OCI-LY3 (cell line): ENCODE results near the gene SIT1.

ENCODE experiments used
- H2AFZ ChIP-seq: fragments of 200-600, 300-600 bp; shearing (Covaris generic); 2 replicates; pipeline ENCODE4 v1.6.0; 2014; ENCODE audit warnings: antibody characterized with exemption, low read depth, low read length
- H3K27ac ChIP-seq: fragments of 200-600, 300-600 bp; sonication (generic); 2 replicates; pipeline ENCODE4 v1.5.1; 2014; ENCODE audit warnings: mild to moderate bottlenecking, low read length, moderate library complexity, mixed read lengths
- H3K27me3 ChIP-seq: fragments of 200-600, 300-600 bp; sonication (generic); 2 replicates; pipeline ENCODE4 v1.6.1; 2014; ENCODE audit warnings: low read depth, low read length, mixed read lengths
- H3K36me3 ChIP-seq: fragments of 200-600, 300-600 bp; sonication (generic); replicated peaks from 2 replicates; pipeline ENCODE3; 2014; ENCODE audit warnings: low read depth, low read length, mixed read lengths
- H3K4me1 ChIP-seq: fragments of 300-600, 200-600 bp; sonication (generic); 2 replicates; pipeline ENCODE4 v1.6.1; 2014; ENCODE audit warnings: low read length, mixed read lengths
- H3K4me2 ChIP-seq: fragments of 200-600, 300-600 bp; sonication (generic); 2 replicates; pipeline ENCODE4 v1.6.1; 2014; ENCODE audit warnings: low read length, mixed read lengths
- H3K4me3 ChIP-seq: fragments of 300-600, 200-600 bp; sonication (generic); 2 replicates; pipeline ENCODE4 v1.5.1; 2014; ENCODE audit warnings: antibody characterized with exemption, mild to moderate bottlenecking, low read length, moderate library complexity
- H3K79me2 ChIP-seq: fragments of 300-600, 200-600 bp; shearing (Covaris generic); 2 replicates; pipeline ENCODE4 v1.6.1; 2014; ENCODE audit warnings: mild to moderate bottlenecking, low read length, mixed read lengths
- H3K9ac ChIP-seq: fragments of 300-600, 200-600 bp; shearing (Covaris generic); 2 replicates; pipeline ENCODE4 v1.6.0; 2014; ENCODE audit warnings: mild to moderate bottlenecking, low read length, moderate library complexity
- H3K9me3 ChIP-seq: fragments of 200-600, 300-600 bp; shearing (Covaris generic); 2 replicates; pipeline ENCODE4 v1.6.1; 2014; ENCODE audit warnings: low read length, mixed read lengths; ENCODE audit not compliant: insufficient read depth
- H4K20me1 ChIP-seq: fragments of 200-600, 300-600 bp; sonication (generic); 2 replicates; pipeline ENCODE4 v1.6.1; 2016; ENCODE audit warnings: low read length, mixed read lengths; ENCODE audit not compliant: insufficient read depth
- CTCF ChIP-seq: fragments of 200-600, 300-600 bp; sonication (generic); IDR thresholded peaks from 2 replicates; pipeline ENCODE4 v1.5.1; 2014; ENCODE audit warnings: antibody characterized with exemption, low read length, low read depth
- EZH2phosphoT487 ChIP-seq: fragments of 200-600 bp; shearing (Covaris generic); IDR thresholded peaks from 2 replicates; pipeline ENCODE4 v1.6.1; 2018; ENCODE audit warnings: antibody characterized with exemption, mixed run types, low read depth

SIT1 gene

GRCh38 chr9:35609001-35609819, 41.5 kb downstream of the SIT1 start:
- peaks cover 7% of the 10 kb centered on the region for H3K4me1 ChIP-seq
- no peaks in the 10 kb centered on the region for H4K20me1 ChIP-seq
- no peaks in the 10 kb centered on the region for H3K9me3 ChIP-seq
- TF ChIP-seq CTCF = no peak
- no peak for TF ChIP-seq EZH2phosphoT487
- H3K27me3 ChIP-seq = no peaks in the 10 kb centered on the region
- no peak overlapping the region for H3K4me3 ChIP-seq
- peaks cover 5% of the 10 kb centered on the region; the same call in 1 of the 2 replicates for H3K79me2 ChIP-seq
- peaks cover 15% of the 10 kb centered on the region for H3K36me3 ChIP-seq
- H3K9ac ChIP-seq = no peak overlapping the region
- H2AFZ ChIP-seq = no peak overlapping the region
- no peak overlapping the region for H3K27ac ChIP-seq
- H3K4me2 ChIP-seq = no peak overlapping the region

- Histone ChIP-seq H3K4me3 (no peak overlapping the region), H3K27me3 (no peaks in the 10 kb centered on the region), H3K4me1 (peaks cover 11% of the 10 kb centered on the region), H3K27ac (no peak overlapping the region), H3K36me3 (peaks cover 15% of the 10 kb centered on the region), H2AFZ (no peak overlapping the region), H3K9me3 (no peaks in the 10 kb centered on the region), H4K20me1 (no peaks in the 10 kb centered on the region), H3K4me2 (no peak overlapping the region), H3K9ac (no peak overlapping the region), H3K79me2 (peaks cover 5% of the 10 kb centered on the region; the same call in 1 of the 2 replicates)
- TF ChIP-seq EZH2phosphoT487 (no peak), CTCF (no peak)
Observed at GRCh38 chr9:35608221-35608620, 42.5 kb downstream of the SIT1 start.

GRCh38 chr9:35606726-35607125, 44.0 kb downstream of the SIT1 start:
- Histone ChIP-seq H3K79me2 (peaks cover 5% of the 10 kb centered on the region; the same call in 1 of the 2 replicates), H3K9me3 (no peaks in the 10 kb centered on the region), H3K27me3 (no peaks in the 10 kb centered on the region), H3K4me1 (peaks cover 15% of the 10 kb centered on the region), H2AFZ (no peak overlapping the region), H3K4me2 (no peak overlapping the region), H4K20me1 (no peaks in the 10 kb centered on the region), H3K36me3 (peaks cover 15% of the 10 kb centered on the region), H3K4me3 (no peak overlapping the region), H3K27ac (no peak overlapping the region), H3K9ac (no peak overlapping the region)
- TF ChIP-seq EZH2phosphoT487 (no peak), CTCF (no peak)

- H3K27me3 ChIP-seq = no peaks in the 10 kb centered on the region
- H4K20me1 ChIP-seq = no peaks in the 10 kb centered on the region
- no peaks in the 10 kb centered on the region for H3K9me3 ChIP-seq
- peaks cover 15% of the 10 kb centered on the region for H3K36me3 ChIP-seq
- peak overlapping the region; percentile 61 for H3K9ac ChIP-seq
- peaks cover 15% of the 10 kb centered on the region for H3K4me1 ChIP-seq
- TF ChIP-seq EZH2phosphoT487 = no peak
- no peak for TF ChIP-seq CTCF
- no peak overlapping the region for H2AFZ ChIP-seq
- peak overlapping the region; percentile 88 for H3K4me2 ChIP-seq
- H3K27ac ChIP-seq = no peak overlapping the region
- peaks cover 5% of the 10 kb centered on the region; the same call in 1 of the 2 replicates for H3K79me2 ChIP-seq
- peak overlapping the region; percentile 78 for H3K4me3 ChIP-seq
Observed at GRCh38 chr9:35606138-35606504, 44.6 kb downstream of the SIT1 start.
